GM18519 (cell line): ENCODE measurements around the gene CNPY1.
A peak's percentile ranks its signal among the peaks of the same experiment; 100 is the strongest.

Source experiments
- ATAC-seq: cut with Tn5 transposase; IDR thresholded peaks from one replicate; pipeline ENCODE4 v1.9.1; 2021; ENCODE audit warnings: mild to moderate bottlenecking, moderate library complexity; ENCODE audit not compliant: unreplicated experiment, low FRiP score

CNPY1 gene

GRCh38 chr7:155469311-155470185 is 76.8 kb downstream of the CNPY1 start:
- no peak for ATAC-seq

- no peak for ATAC-seq
Observed at GRCh38 chr7:155468785-155469148, 77.6 kb downstream of the CNPY1 start.

- no peak for ATAC-seq
Observed at GRCh38 chr7:155467846-155468784, 78.2 kb downstream of the CNPY1 start.

GRCh38 chr7:155466814-155467733 is 79.3 kb downstream of the CNPY1 start:
- ATAC-seq: peak; percentile 89

- ATAC-seq: no peak
Observed at GRCh38 chr7:155466142-155466813, 80.1 kb downstream of the CNPY1 start.

- no peak for ATAC-seq
Observed at GRCh38 chr7:155465761-155466141, 80.6 kb downstream of the CNPY1 start.

- ATAC-seq: no peak
Observed at GRCh38 chr7:155464948-155465739, 81.2 kb downstream of the CNPY1 start.

GRCh38 chr7:155464183-155464582 is 82.2 kb downstream of the CNPY1 start:
- ATAC-seq: no peak

GRCh38 chr7:155463114-155463811 is 83.1 kb downstream of the CNPY1 start:
- ATAC-seq: no peak

- ATAC-seq: no peak
Observed at GRCh38 chr7:155462163-155462735, 84.1 kb downstream of the CNPY1 start.

- no peak for ATAC-seq
Observed at GRCh38 chr7:155461631-155462030, 84.7 kb downstream of the CNPY1 start.

- ATAC-seq: no peak
Observed at GRCh38 chr7:155460926-155461613, 85.3 kb downstream of the CNPY1 start.

- no peak for ATAC-seq
Observed at GRCh38 chr7:155459700-155460461, 86.5 kb downstream of the CNPY1 start.

GRCh38 chr7:155458878-155459699 is 87.3 kb downstream of the CNPY1 start:
- no peak for ATAC-seq

GRCh38 chr7:155458111-155458877 is 88.1 kb downstream of the CNPY1 start, which contains the start of gene EN2:
Gene EN2 (plus strand): TSS chr7:155458129. CDS start chr7:155458378, 249 bp downstream.
- ATAC-seq: no peak
